WTC11 (cell line): ENCODE data around the gene C16orf54. TPM values are rescaled to one million over a fixed set of nuclear protein-coding genes. Genes with fewer than 3 reads are reported as not detected.

Experiments used
- ATAC-seq: fragments of 200-7000 bp; cut with Tn5 transposase; 2 replicates; pipeline ENCODE4 v1.10.0; 2021; ENCODE audit warnings: mild to moderate bottlenecking, moderate library complexity
- CTCF ChIA-PET: fragments of 300-600 bp; sonication (Branson Sonifier 250); formaldehyde crosslinking; loops from one replicate; lab custom pipeline; 2021; ENCODE audit warnings: antibody characterized with exemption; lab: Charles Lee
- POLR2A ChIA-PET: fragments of 350-600 bp; sonication (Branson Sonifier 250); formaldehyde crosslinking; loops from one replicate; lab custom pipeline; 2021; ENCODE audit warnings: antibody characterized with exemption; lab: Charles Lee
- DNase-seq: peaks from one replicate; pipeline ENCODE4 v3.0.0; 2021; ENCODE audit warnings: low spot score
- H3K27ac Mint-ChIP-seq: 2 replicates; pipeline ENCODE4 v1.8.0; 2021; ENCODE audit warnings: mixed read lengths
- H3K27me3 Mint-ChIP-seq: 2 replicates; pipeline ENCODE4 v1.8.0; 2021; ENCODE audit warnings: low read depth, mild to moderate bottlenecking, moderate library complexity, mixed read lengths
- H3K36me3 Mint-ChIP-seq: 2 replicates; pipeline ENCODE4 v1.8.0; 2021; ENCODE audit warnings: mixed read lengths
- H3K4me1 Mint-ChIP-seq: 2 replicates; pipeline ENCODE4 v1.8.0; 2022; ENCODE audit warnings: mixed read lengths
- H3K4me3 Mint-ChIP-seq: 2 replicates; pipeline ENCODE4 v1.8.0; 2021; ENCODE audit warnings: mild to moderate bottlenecking, moderate library complexity, mixed read lengths
- H3K9me3 Mint-ChIP-seq: 2 replicates; pipeline ENCODE4 v1.8.0; 2021; ENCODE audit warnings: mixed read lengths
- AR ChIP-seq: fragments of 250-450 bp; sonication (Bioruptor Pico); IDR thresholded peaks from 2 replicates; pipeline ENCODE4 v1.9.0; 2021; ENCODE audit warnings: mild to moderate bottlenecking
- ARID4B ChIP-seq: sonication (generic); formaldehyde crosslinking; IDR thresholded peaks from 2 replicates; pipeline ENCODE4 v1.8.0; 2023; ENCODE audit warnings: missing genetic modification reagents, mild to moderate bottlenecking, borderline replicate concordance
- CBFB ChIP-seq: sonication (generic); formaldehyde crosslinking; IDR thresholded peaks from 2 replicates; pipeline ENCODE4 v1.8.1; 2022; ENCODE audit warnings: mild to moderate bottlenecking, low read depth, missing genetic modification reagents
- CREB1 ChIP-seq: sonication (generic); formaldehyde crosslinking; IDR thresholded peaks from 2 replicates; pipeline ENCODE4 v1.8.0; 2023; ENCODE audit warnings: mild to moderate bottlenecking, missing genetic modification reagents
- CREM ChIP-seq: sonication (generic); formaldehyde crosslinking; IDR thresholded peaks from 2 replicates; pipeline ENCODE4 v1.8.1; 2022; ENCODE audit warnings: mild to moderate bottlenecking, missing genetic modification reagents, moderate library complexity
- E2F1 ChIP-seq: sonication (generic); formaldehyde crosslinking; IDR thresholded peaks from 2 replicates; pipeline ENCODE4 v1.8.0; 2022; ENCODE audit warnings: mild to moderate bottlenecking, missing genetic modification reagents
- ELF4 ChIP-seq: sonication (generic); formaldehyde crosslinking; IDR thresholded peaks from 2 replicates; pipeline ENCODE4 v1.8.1; 2022; ENCODE audit warnings: low read depth, mild to moderate bottlenecking, moderate library complexity, missing genetic modification reagents
- GTF2I ChIP-seq: fragments of 250-450 bp; sonication (Bioruptor Pico); conservative IDR thresholded peaks from 2 replicates; pipeline ENCODE4 v1.4.0; 2021; ENCODE audit warnings: mild to moderate bottlenecking
- IRF2 ChIP-seq: sonication (generic); formaldehyde crosslinking; IDR thresholded peaks from 2 replicates; pipeline ENCODE4 v1.8.0; 2022; ENCODE audit warnings: low read depth, missing genetic modification reagents, borderline replicate concordance
- JAZF1 ChIP-seq: fragments of 250-450 bp; sonication (Bioruptor Pico); IDR thresholded peaks from 2 replicates; pipeline ENCODE4 v1.9.0; 2021; ENCODE audit warnings: moderate library complexity, mild to moderate bottlenecking, inconsistent platforms
- NFATC4 ChIP-seq: fragments of 250-450 bp; sonication (Bioruptor Pico); IDR thresholded peaks from 2 replicates; pipeline ENCODE4 v1.9.0; 2021; ENCODE audit warnings: mild to moderate bottlenecking
- NFYB ChIP-seq: sonication (generic); formaldehyde crosslinking; conservative IDR thresholded peaks from 2 replicates; pipeline ENCODE4 v1.8.0; 2022; ENCODE audit warnings: low read depth, missing genetic modification reagents
- PRRX2 ChIP-seq: fragments of 250-450 bp; sonication (Bioruptor Pico); IDR thresholded peaks from 2 replicates; pipeline ENCODE4 v1.8.0; 2021; ENCODE audit warnings: mild to moderate bottlenecking
- SMAD3 ChIP-seq: sonication (generic); formaldehyde crosslinking; IDR thresholded peaks from 2 replicates; pipeline ENCODE4 v1.8.0; 2022; ENCODE audit warnings: missing genetic modification reagents, mild to moderate bottlenecking, borderline replicate concordance
- STAT6 ChIP-seq: sonication (generic); formaldehyde crosslinking; conservative IDR thresholded peaks from 2 replicates; pipeline ENCODE4 v1.8.1; 2023; ENCODE audit warnings: mild to moderate bottlenecking, low read depth, missing genetic modification reagents, moderate library complexity
- TCF7 ChIP-seq: sonication (generic); formaldehyde crosslinking; IDR thresholded peaks from 2 replicates; pipeline ENCODE4 v1.8.0; 2022; ENCODE audit warnings: mild to moderate bottlenecking, low read depth, missing genetic modification reagents, moderate library complexity
- USF1 ChIP-seq: sonication (generic); formaldehyde crosslinking; IDR thresholded peaks from 2 replicates; pipeline ENCODE4 v1.8.0; 2022; ENCODE audit warnings: mild to moderate bottlenecking, missing genetic modification reagents
- ZMAT4 ChIP-seq: fragments of 250-450 bp; sonication (Bioruptor Pico); IDR thresholded peaks from 2 replicates; pipeline ENCODE4 v1.9.0; 2021; ENCODE audit warnings: mild to moderate bottlenecking
- ZNF121 ChIP-seq: sonication (generic); formaldehyde crosslinking; IDR thresholded peaks from 2 replicates; pipeline ENCODE4 v1.8.0; 2023; ENCODE audit warnings: missing genetic modification reagents
- ZNF281 ChIP-seq: sonication (generic); formaldehyde crosslinking; IDR thresholded peaks from 2 replicates; pipeline ENCODE4 v1.8.0; 2023; ENCODE audit warnings: mild to moderate bottlenecking, missing genetic modification reagents
- ZNF671 ChIP-seq: fragments of 250-450 bp; sonication (Bioruptor Pico); IDR thresholded peaks from 2 replicates; pipeline ENCODE4 v1.8.0; 2021; ENCODE audit warnings: mild to moderate bottlenecking
- total RNA-seq: library from RNA; stranded (reverse); gene quantifications from 3 replicates; pipeline ENCODE4 v1.2.3, GENCODE V29; 2021

Gene C16orf54
- total RNA-seq, 1 experiment from 2014 or later: 0.09 TPM

GRCh38 chr16:29743475-29743826 lies 2.3 kb downstream of the C16orf54 start (continued):
- no peak for TF ChIP-seq AR (CRISPR knock-in tag)
- no peak for TF ChIP-seq GTF2I (CRISPR knock-in tag)
- no peak for TF ChIP-seq JAZF1

- no peak overlapping the region for H3K4me3 Mint-ChIP-seq
- H3K36me3 Mint-ChIP-seq: peaks cover 30% of the 10 kb centered on the region
- ChIA-PET CTCF (interaction anchor here (1.2 to 1.3 kb wide), 2 partner anchors 42 to 47 kb away, joined by 5 to 7 read pairs; partner anchors contain the start of gene KIF22), POLR2A (no interaction called here)
- peaks cover 6% of the 10 kb centered on the region for H3K27me3 Mint-ChIP-seq
- DNase-seq: no peak
- H3K4me1 Mint-ChIP-seq: peaks cover 16% of the 10 kb centered on the region
- no peak overlapping the region for H3K27ac Mint-ChIP-seq
- peaks cover 7% of the 10 kb centered on the region for H3K9me3 Mint-ChIP-seq
- no peak for ATAC-seq
- TF ChIP-seq ZMAT4 (CRISPR knock-in tag): no peak
- TF ChIP-seq ZNF121: peak; percentile 95
- TF ChIP-seq NFYB (CRISPR knock-in tag): no peak
- TF ChIP-seq ZNF281 (CRISPR knock-in tag): no peak
- peak; percentile 41; the same call in 1 of the 2 replicates for TF ChIP-seq ZNF671 (CRISPR knock-in tag)
- TF ChIP-seq TCF7: no peak
- TF ChIP-seq CREM (CRISPR knock-in tag): no peak
- peak; percentile 62; the same call in 1 of the 2 replicates for TF ChIP-seq GTF2I (CRISPR knock-in tag)
- TF ChIP-seq CREB1 (CRISPR knock-in tag): no peak
- no peak for TF ChIP-seq ARID4B (CRISPR knock-in tag)
- no peak for TF ChIP-seq E2F1
- TF ChIP-seq NFATC4 (CRISPR knock-in tag): 0 out of 2 replicates have a peak, but pooled peaks have one; percentile 52
- no peak for TF ChIP-seq USF1 (CRISPR knock-in tag)
- TF ChIP-seq IRF2 (CRISPR knock-in tag): no peak
- no peak for TF ChIP-seq CBFB (CRISPR knock-in tag)
- TF ChIP-seq STAT6 (CRISPR knock-in tag): no peak
- TF ChIP-seq SMAD3 (CRISPR knock-in tag): no peak
- peak; percentile 79; the same call in 1 of the 2 replicates for TF ChIP-seq PRRX2 (CRISPR knock-in tag)
- no peak for TF ChIP-seq ELF4 (CRISPR knock-in tag)
Measured at GRCh38 chr16:29742683-29743275, 3.0 kb downstream of the C16orf54 start.
